HG03095 (cell line): ENCODE results near the gene RGS6.

Experiments
- ATAC-seq: cut with Tn5 transposase; IDR thresholded peaks from one replicate; pipeline ENCODE4 v1.9.1; 2021; ENCODE audit warnings: moderate library complexity; ENCODE audit not compliant: unreplicated experiment

The RGS6 gene

DNA sequence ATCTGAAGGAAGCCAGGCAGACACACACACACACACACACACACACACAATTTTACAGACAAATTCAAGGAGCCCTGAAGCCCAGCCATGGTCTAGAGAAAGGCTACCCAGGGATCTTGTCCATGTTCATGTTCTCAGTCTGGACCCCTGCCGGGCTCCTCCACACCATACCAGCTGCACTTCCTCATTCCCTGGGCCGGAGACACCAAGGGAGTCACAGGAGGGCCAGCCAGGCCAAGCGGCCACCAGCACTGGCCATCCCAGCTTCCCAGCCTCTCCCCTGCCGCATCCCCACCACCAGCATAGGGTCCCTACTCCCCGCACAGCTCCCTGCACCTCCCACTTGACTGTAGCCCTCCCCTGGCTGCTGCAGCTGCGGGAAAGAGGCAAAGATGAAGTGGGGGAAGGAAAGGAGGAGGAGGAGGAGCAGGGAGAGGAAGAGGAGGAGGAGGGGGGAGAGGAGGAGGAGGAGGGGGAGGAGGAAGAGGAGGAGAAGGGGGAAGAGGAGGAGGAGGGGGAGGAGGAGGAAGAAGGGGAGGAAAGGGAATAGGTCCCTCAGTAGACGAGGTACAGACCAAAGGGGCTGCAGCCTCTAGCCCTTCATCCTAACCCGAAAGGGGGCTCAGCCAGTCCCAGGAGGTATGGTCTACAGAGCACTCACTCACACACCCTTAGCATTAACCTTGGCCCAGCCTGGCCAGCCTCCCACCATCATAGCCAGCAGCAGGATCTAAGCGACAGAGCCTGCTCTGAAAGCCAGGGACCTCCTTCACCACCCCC, 668.5 kb downstream of the RGS6 start:
- ATAC-seq = no peak

DNA sequence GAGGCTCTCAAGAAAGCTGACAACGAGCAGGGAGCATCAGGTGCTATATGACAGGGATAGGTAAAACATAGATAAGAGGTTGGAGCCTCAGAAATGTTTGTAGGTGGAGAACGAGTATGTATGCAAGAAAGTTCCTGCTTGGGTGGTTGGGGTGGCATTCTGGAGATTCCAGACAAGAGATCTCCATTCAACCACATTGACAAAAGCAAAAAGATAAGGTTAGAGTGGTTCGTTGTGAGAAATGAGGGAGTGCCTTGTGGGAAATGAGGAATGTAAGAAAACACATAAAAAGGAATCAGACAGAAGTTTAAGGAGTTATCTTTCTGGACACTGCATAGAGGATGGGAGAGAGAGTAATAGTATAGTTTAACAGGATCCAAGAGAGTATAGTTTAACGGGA, 671.4 kb downstream of the RGS6 start:
- no peak for ATAC-seq

DNA sequence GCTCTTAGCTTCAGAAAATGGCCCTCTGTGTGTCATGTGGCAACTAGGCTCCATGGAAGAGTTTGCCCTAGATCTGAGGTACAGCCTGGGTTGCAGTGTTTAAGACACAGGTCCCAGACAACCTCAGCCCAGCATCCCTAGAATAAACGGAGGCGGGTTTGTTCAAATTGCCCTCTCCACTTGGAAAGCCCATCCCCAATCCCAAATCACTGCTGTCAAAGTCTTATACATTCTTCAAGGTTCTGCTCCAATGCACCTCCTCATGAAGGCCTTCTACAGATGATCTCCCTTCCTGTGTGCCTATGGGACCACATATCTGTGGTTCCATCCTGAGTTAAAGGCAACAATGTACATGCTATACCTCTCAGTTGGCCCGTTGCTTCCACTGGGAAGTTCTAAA, 671.9 kb downstream of the RGS6 start:
- ATAC-seq = no peak

DNA sequence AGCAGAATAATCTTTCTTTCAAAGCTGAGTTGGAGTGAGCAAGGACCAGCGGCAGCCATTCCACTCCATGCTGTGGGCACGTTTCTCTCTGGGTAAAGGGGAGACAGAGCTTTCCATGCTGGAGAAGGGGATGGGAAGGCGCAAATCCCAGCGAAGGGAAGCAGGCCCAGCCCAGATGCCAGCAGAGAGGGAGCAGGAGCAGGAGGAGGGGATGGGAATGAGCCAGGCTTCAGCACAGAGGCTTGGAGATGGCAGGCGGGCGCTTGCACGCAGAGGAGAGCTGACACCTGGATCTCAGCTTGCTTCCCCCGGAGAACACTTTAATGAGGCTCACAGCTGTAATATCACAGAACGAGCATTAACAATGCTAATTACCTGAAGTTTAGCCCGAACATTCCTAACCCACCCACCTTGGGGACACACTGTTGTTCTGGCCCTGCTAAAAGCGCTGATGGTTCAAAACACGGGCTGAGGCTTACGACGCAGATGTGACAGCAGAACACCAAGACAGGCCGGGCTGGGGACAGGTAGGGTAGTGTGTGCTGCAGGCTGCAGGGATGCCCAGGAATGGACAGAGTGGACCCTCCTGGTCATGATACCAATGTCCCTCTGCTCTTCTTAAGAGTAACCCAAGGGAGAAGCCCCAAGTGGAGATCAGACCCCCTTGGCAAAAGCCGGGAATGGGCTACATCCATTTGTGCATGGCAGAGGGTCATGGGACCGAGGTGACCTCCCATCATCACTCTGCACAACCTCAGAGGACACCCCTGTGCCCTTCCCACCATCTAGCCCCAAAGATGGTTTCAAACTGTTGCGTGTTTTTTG, 673.1 kb downstream of the RGS6 start:
- ATAC-seq = no peak

DNA sequence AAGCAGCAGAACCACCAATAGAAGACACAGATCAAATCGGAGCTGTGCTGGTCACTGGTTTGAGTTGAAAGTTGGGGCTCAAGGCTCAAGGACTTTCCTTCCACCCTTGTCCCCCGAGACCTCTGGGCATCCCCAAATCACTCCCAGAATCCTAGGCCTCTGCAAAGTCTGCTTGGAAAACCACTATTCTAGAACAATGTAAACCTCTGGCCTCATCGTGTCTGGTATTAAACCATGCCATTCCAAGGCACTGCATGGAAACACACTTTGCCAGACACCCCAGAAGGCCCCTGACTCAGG, 673.6 kb downstream of the RGS6 start:
- no peak for ATAC-seq

DNA sequence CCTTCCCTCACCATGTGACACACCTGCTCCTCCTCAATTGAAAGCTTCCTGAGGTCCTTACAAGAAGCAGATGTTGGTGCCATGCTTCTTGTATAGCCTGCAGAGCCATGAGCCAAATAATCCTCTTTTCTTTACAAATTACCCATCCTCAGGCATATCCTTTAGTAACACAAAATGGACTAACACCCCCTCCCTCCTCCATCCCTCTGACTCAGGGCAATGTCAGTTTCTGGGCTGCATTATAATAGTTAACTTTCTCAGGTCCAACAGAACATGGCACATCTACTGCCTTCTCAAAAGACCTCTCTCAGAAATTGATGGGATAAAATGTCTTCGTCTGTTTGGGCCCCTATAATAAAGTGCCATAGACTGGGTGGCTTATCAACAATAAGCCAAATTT, 674.6 kb downstream of the RGS6 start:
- ATAC-seq = no peak

DNA sequence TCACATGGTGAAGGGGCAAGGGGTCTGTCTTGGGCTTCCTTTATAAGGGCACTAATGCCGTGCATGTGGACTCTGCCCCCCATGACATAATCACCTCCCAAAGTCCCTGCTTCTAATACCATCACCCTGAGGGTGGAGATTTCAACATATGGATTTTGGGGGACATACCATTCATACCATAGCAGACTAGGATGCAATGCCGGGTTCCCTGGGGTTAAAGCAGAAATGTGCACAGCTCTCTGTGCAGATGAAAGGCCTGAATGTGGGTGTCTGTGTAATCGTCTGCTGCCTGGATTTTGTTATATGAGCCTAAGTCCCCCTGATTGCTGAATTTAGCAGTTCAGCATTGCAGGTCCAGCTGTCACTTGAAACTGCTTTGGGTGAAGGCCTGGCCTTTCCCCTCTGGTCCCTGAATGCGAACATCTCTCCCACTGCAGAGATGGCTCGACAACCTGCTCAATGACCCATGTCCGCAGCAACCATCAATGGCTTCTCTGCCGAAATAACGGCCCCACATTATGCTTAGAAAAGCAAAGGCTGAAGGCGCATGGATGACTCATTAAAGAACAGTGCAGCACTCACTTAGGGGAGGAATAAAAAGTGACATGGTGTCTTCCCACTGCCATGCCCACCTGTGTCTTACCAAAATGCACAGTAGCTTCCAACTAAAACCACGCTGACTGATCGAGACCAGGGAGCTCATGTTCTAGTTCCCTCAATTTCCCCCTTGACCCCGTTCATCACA, 675.3 kb downstream of the RGS6 start:
- ATAC-seq = no peak

DNA sequence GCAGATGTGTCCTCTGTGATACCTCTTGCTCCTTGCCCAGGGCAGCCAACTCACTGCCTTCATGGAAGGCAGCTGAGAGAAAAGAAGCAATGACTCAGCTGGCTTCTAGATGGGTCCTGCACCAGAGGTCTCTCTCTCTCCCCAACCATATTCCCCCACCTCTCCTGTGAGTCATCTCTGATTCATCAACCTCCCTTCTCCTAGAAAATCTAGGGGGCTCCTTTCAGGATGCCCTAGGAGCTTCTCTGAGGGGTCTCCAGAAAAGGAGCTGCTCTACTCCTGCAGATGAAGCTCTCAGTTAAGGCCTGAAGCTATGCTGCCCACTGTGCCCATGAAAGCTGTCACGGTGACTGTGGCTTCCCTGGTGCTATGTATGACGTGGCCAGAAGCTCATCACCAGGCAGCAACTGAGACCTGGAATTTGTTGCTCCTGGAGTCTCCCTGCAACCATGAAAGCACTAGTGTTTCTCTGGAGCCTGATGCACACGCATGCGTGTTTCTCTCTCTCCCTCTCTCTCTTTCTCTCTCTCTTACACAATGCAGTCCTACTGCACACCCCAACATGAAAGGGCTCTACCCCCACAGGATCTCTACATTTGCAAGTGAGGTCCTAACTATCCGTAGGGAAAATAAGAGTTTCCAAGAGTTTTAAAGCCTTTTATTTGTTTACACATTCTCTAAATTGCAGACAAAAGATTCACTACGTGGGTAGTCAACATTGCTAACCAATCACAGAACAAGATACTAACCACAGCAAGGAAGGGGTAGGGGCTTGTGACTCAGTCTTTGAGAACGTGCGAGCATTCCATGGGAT, 676.4 kb downstream of the RGS6 start:
- ATAC-seq = no peak

DNA sequence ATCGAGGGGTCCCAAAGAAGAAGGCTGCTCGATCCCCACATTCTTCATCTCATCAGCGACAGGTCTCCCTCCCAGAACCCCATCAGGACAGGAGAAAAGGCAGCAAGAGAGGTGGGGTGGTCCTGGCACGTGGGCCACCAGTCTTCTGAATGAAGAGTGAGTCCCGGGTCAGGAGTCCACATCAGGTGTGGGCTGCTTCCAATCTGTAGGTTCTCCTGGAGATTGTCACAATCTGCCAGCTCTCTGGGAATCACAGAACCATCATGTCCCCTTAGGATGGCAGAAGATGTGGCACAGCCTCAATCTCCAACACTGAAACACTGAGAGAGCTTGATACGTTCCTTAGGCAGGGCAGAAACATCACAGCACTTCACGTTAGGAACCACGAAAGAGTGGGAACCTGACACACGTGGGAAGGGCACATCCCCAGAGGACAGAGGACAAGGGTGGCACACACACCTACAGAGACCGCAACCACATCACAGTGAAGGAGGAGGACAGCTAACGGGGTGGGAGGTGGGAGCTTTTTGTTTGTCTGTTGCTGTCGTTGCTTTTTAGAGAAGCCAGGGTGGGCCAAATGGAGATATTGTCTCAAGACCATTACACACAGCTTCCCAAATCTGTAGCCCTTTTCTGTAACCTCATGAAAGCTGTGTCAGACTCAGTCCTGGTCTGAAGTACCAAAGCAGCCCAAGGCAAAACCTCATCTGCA, 677.1 kb downstream of the RGS6 start:
- no peak for ATAC-seq

DNA sequence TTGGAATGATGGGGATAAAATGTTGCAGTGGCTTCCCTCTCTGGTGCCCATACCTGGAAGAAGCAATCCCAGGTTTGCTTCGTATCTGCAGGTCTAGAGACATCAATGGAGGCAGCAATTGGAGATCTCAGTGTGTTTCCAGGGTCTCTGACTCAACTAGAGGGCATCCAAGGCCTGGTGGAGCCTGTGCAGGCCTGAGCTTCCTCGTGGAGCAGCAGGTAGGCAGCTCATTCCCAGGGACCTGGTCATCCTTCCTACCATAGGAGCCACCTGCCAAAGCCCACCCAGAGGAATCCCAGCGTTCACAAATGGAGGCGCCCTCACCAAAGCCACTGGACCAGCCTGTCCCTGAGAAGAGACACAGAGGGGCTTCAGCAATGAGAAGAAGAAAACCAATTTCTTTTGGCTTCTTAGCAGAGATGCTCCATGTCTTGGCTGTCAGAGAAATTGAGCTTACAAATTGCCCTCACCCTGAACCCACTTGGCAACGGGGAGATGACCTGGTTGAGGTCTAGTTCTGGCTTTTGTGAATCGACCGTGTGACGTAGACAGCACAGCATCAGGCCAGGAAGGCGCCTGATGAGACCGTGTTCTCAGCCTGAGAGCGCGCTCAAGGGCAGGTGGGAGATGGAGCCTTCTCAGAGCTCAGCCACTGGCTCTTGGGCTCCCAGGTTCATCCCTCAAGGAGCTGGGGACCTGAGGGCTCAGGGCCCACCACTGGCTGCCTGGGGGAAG, 678.0 kb downstream of the RGS6 start:
- ATAC-seq = no peak

DNA sequence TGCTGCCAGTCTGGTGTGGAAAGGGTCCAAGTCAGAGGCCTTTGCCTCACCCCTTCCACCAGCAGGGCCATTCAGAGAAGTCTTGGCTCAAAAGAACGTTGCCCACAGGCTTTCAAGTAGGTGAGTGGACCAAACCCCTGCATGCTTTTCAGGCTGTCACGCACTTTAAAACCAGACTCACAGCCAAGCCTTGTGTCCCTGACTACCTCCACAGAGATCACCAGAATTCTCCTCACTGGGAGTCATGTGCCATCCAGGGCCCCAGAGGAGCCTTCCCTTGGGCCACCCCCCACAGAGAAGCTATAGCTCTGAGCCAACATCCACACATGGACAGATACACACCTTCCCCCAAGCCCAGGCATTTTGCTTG, 678.6 kb downstream of the RGS6 start:
- ATAC-seq = no peak

DNA sequence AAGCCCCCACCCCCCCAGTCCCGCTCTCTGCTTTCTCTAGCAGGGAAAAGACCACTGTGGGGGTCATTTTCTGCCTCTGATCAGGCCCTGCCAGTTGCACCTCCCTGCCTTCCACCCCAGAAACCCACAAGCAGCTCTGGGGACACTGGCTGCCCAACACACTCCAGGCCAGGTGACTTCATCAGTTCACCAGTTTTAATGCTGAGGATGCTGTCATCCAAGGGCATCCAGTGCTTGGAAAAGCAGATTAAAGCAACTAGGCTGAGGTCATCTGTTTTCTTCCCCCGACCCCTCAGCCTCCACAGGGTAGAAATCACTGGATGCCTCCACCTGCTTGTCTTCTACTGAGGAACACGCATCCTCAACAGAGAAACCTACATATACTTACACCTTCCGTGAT, 679.3 kb downstream of the RGS6 start:
- ATAC-seq = no peak

DNA sequence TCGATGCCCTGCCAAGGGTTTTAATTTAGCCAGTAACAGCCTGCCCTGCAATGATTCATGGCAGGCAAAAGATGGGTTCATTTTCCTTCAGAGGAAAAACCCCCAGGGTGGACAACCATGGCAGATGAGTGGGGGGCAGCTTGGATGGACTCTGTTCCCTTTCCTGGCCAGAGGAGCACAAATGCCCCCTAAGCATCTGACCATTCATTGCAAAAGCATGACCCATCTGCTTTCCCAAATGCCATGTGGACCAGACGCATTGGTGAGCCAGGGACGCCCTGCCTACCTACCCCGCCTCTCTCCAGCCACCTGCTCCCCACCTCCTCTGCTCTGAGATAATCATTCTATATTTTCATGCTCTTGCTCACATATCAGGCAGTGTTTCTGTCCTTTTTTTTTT, 679.8 kb downstream of the RGS6 start:
- ATAC-seq = no peak

DNA sequence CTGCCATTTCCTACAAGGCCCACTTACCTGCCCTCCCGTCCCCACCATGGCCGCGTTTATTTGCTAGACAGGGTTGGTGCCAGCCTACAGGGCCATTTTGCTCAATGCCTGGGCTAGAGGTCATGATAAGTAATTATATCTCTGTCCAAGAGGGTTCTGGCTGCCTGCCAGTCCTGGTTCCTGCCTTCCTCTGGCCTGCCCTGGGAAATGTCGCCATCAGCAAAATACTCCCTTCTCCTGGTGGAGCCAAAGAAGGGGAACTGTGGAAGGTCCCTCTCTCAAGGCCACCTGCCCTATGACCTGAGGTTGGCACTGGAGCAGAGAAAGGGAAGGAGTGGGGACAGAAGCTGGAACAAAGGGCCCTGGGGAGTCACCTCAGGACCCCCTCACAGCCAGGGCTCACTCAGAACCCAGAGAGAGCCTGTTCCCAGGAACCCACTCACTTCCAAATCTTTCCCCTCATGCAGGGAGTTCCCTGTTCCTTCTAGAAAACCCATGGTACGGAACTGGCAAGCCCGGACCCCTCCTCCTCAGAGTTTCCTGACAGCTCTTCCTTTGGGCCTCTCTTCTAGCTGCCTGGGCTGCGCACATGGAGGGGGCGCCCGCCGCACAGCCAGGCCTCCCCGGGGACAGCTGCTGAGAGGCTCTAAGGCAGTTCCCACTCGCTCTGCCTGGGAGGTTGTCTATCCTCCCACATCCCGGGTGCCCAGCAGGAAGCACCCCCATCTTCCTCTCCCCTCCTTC, 681.2 kb downstream of the RGS6 start:
- ATAC-seq = no peak

DNA sequence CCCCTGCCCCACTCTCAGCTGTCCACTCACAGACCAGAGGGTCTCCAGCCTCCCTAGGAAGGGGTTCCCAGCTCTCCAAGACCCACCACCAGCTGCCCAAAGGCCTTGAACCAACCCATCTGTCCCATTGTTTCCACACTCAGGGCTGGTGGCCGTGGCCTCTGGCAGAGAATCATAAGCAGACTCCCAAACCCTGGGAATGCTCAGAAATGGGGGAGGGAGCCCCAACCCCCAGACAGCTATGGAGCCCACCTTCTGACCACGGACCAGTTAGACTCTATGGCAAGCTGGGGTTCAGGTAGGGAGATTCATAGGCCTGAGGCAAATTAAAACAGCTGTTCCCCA, 681.7 kb downstream of the RGS6 start:
- ATAC-seq = no peak

DNA sequence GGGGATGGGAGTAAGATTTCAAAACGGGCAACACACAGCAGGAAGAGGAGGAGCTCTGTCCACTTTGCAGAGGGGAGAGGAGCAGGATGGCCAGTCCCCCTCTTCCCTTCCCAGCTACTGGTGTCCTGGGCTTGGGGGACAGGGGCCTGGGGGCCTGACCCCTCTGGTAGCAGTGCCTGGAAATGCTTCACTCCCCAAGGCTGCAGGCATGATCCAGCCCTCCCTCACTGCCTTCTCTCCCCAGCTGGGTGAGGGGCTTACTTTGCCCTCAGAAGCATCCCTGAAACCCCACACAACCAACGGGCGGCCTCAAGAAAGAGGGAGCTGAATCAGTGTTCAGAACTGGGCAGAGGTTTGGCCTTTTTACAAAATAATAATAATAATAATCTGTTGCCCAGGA, 682.1 kb downstream of the RGS6 start:
- no peak for ATAC-seq

DNA sequence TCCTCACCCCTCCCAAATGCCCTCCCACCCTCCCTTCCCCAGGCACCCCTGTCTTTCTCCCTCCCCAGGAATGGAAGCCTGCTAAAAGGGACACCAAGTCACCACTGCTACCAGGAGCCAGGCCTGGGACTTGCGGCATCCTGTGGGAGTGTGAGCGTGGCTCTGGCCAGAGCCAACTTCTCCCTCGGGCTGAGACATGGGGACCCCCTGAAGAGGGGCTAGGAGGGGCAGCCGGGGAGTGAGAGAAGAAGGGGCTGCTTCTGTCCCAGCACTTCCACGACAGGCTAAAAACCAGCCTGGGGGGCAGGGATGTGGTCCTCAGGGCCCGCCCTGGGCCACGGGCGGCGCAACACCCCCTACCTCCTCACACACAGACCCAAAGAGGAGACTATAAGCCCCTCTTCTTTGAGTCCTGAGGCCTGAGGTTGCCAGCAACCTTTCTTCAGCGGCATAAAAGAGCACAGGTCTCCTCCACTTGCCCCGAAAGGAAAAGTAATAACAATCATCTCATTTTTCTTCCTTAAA, 682.7 kb downstream of the RGS6 start:
- no peak for ATAC-seq

DNA sequence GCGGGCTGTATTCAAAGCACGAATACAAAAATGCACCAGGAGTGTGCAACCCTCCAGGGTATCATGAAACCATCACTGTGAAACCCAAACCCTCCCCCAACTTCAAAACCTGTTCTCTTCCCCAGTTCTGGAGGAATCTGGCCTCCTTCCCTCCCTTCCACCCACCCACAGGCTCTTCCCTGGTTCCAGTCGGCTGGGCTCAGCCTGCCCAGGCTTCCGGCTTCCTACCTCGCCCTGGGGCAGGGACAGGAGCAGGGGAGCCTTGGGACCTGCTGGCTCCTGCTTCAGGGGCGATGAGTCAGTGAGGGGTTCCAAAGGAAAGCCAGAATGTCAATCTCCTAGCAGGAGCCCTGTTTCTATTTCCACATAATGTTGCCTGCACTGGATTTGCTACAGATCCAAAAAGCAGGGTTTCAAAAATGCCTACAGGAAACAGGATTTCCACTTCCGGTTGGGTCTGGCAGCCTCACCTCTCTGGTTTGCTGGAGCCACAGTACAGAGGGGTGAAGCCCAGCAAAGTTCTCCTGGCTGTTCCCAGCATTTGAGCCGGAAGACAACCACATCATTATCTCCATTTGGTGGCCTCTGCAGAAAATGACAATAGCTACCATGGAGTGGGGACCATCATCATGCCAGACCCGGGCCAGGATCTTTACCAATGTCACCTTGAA, 683.4 kb downstream of the RGS6 start:
- ATAC-seq = no peak
